HG02623 (cell line): ENCODE measurements around the gene TMEM178A.
A peak's percentile ranks its signal among the peaks of the same experiment; 100 is the strongest.

Experiments used
- ATAC-seq: cut with Tn5 transposase; IDR thresholded peaks from one replicate; pipeline ENCODE4 v1.9.1; 2021; ENCODE audit warnings: moderate library complexity; ENCODE audit not compliant: unreplicated experiment

TMEM178A gene

GRCh38 chr2:39708003-39708402 lies 42.3 kb downstream of the TMEM178A start:
- no peak for ATAC-seq

- ATAC-seq: no peak
These were observed 45.1 kb downstream of the TMEM178A start for GRCh38 chr2:39710807-39711206.

DNA sequence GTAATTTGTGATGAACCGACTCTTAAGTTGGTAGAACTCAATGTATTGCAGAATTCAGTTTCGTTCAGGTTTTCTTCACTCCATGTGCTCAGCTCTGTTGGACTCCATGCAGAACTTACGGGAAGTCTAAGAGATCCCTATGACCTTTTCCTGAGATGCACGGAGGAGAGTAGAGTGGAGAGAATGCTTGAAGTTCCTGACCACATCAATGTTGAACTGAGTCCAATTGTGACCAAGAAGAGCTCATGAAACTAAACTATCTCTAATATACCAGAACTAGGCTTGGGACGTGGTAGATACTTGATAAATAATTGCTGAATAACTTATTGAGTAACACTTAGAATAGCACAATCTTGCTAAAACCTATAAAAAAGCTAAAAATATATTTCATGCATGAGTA lies 47.2 kb downstream of the TMEM178A start:
- ATAC-seq: no peak

DNA sequence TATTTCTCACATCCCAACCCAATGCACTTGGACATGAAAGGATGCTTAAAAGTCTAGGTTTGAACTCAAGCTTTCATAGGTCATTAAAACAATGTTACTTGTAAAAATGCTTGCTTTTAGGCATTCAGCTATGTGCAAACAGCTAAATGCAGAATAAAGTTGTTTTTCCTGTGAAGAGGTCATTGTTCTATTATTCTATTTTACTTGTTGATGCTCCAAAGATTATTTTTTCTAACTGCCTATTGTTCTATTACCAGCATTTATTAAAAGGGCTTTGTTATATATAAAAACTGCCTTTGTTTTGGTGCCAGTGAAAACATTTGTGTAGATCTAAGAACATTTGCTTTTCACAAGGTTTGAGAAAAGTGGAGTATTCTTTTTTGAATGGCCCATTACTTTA lies 49.4 kb downstream of the TMEM178A start:
- ATAC-seq: no peak

- ATAC-seq: no peak
These were observed 50.1 kb downstream of the TMEM178A start for GRCh38 chr2:39715822-39716221.

DNA sequence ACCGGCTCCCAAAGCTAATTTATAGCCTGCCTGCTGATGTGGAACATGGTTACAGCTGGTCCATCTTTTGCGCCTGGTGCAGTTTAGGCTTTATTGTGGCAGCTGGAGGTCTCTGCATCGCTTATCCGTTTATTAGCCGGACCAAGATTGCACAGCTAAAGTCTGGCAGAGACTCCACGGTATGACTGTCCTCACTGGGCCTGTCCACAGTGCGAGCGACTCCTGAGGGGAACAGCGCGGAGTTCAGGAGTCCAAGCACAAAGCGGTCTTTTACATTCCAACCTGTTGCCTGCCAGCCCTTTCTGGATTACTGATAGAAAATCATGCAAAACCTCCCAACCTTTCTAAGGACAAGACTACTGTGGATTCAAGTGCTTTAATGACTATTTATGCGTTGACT lies 51.4 kb downstream of the TMEM178A start:
- no peak for ATAC-seq

GRCh38 chr2:39718483-39718882 lies 52.8 kb downstream of the TMEM178A start:
- no peak for ATAC-seq

DNA sequence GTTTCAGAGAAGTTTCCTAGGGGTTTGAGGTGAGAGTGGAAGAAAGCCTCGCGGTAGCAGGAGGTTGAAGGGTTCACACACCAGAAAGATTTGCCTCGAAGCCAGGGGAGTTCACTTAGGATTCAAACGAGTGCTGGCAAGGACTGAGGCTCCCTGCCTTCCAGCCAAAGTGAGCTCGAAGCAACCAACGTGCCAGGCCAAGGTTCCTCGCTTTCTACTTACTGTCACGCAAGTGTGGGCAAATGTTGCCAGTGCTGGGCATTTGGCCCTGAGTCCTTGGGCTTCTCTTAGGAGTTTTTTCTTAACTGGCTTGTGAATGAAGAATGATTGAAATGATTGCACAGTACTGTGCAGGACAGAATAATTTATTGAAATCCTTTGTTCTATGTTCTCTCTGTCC lies 53.6 kb downstream of the TMEM178A start:
- no peak for ATAC-seq

DNA sequence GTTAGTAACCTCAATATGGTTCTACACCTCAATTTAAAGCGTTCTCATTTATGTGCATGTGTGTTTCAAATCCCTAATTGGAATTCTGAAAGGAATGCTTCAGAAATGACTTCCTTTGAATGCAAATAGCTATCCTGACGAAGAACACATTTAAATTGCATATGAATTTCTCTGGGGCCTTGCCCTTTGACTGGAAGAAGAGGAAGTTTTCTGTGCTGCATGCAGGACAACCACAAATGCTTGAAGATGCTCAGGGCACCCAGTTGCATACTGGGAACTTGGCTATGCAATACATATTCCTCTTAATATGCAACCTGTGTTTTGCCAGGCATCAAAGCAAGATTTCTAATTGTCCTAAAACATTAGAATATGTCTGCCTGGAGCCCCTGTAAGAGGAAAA lies 55.3 kb downstream of the TMEM178A start:
- no peak for ATAC-seq

GRCh38 chr2:39723497-39723896 lies 57.8 kb downstream of the TMEM178A start:
- no peak for ATAC-seq

DNA sequence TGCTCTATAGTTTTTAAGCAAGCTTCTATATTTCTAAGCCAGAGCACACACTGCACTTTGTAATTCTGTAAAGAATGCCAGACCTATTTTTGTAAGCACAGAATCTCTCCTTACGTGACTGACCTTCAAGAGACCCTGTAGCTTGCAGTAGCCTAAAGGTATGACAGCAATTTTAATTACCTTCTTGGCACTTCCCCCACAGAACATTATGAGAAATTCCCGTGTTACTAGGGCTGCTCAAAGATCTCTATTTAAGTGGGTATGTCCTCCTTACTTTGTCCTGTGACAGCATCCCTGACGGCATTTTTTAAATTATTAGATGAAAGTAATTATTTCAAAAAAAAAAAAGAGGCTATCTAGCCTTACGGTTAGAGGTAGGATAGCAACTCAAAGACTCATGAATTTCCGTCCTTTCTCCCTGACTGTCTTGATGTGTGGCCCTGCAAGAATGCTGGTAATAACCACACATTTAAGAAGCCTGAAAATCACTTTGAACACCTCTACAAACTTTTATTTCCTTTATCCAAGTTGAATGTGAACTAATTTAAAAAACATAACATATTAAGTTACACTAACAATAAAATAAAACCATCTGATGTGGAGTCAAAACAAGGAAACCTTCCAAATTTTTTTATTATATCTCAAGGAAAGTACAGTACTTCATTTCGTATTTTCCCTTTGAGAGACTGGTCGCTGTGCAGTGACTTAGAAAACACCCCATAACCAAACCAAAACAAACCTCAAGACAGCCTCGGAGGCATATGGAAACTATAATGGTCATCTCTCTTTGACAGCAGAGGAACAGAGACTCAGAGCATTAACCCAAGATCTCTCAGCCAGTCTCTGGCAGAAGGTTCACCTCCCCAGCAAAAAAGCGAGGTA lies 58.5 kb downstream of the TMEM178A start:
- no peak for ATAC-seq

GRCh38 chr2:39724828-39725144 lies 59.1 kb downstream of the TMEM178A start:
- ATAC-seq: no peak

GRCh38 chr2:39725401-39725800 lies 59.7 kb downstream of the TMEM178A start:
- ATAC-seq: no peak

DNA sequence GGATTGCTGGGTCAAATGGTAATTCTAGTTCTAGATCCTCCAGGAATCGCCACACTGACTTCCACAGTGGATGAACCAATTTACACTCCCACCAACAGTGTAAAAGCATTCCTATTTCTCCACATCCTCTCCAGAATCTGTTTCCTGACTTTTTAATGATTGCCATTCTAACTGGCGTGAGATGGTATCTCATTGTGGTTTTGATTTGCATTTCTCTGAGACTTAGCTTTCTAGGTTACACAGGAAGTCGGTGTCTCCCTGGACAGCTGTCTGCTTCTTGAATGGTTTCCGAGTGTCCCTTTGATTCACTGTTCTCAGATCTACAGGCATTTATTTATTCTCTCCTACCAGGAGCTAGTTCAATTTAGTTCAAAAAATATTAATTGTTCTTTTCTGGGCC lies 62.4 kb downstream of the TMEM178A start:
- peak; percentile 59 for ATAC-seq

GRCh38 chr2:39728941-39729351 lies 63.2 kb downstream of the TMEM178A start:
- no peak for ATAC-seq

DNA sequence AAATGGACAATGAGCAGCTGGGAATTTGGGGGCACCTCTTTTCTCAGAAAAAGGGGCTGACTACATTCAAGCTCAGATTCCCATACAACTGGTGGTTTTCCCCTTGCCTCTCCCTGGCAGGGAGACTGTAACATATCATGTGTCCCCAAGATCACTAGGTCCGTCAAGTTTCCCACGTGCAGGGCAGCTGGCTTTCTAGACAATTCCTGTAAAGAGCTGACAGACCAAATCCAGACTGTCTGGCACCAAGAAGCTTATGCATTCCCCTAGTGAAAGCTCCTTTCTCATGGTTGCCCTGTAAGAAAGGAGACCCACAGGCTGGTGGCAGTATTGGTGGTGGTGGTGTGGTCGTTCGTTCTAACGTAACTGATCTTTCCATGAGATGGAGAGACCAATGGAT lies 64.6 kb downstream of the TMEM178A start:
- ATAC-seq: no peak

- ATAC-seq: no peak
These were observed 65.1 kb downstream of the TMEM178A start for GRCh38 chr2:39730685-39731302.

DNA sequence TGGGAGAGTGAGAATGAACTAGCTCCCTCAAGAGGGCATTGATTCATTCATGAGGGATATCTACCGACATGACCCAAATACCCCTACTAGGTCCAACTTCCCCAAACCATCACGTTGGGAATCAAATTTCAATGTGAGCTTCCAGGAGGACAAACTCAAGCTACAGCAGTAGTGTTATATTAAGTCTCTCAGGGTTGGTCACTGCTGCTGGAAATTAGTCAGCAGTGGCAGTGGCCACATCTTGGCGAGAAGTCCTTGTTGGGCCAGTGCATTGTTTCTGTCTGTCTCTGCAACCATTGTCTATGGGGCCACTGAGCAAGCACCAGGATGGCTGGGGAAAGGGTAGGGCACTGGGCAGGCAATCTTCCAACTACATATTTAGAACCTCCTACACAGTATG lies 65.8 kb downstream of the TMEM178A start:
- ATAC-seq: no peak

DNA sequence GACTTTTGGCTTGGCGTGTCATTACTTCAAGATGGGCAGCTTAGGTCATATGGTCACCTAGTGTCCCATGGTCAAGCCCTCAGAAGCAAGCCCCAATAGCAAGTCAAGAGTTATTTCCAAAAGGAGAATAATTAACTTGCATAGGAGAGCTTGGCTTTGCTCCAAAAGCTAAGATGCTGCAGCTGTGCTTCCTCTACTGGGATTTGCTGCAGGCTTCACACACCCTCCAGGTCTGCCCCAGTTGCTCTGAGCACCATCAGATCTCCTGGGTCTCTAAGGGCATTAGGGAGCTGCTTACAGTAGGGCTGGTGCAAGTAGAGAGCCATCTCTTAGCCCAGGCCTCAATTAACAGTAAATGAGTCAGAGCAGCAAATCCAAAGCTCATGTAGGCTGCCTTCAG lies 66.8 kb downstream of the TMEM178A start:
- ATAC-seq: no peak

DNA sequence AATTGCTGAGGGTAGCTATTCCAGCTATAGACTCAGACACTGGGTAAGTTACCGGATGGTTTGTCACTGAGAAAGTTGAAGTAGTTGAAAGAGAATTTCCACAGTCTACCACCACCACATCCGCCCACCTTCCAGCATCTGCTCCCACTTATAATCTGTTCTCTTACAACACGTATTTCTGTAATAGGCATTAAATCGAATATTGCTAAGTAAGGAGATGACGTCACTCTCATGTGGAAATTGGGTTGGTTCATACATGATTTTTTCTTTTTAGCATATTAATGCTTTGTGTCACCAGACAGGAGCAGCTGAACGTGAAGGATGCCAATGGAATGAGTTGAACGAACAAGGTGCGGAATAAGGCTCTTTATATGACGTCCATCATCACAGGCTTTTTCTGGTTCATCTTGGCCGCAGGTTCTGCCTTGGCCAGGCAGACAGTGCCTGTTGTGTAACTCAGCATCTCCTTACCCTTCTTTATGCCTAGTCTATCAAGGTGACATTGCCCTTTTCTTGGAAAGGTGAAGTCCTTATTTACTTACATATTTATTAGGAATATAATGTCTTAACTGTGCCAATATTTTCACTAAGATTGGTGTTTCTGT lies 67.5 kb downstream of the TMEM178A start:
- ATAC-seq: no peak

DNA sequence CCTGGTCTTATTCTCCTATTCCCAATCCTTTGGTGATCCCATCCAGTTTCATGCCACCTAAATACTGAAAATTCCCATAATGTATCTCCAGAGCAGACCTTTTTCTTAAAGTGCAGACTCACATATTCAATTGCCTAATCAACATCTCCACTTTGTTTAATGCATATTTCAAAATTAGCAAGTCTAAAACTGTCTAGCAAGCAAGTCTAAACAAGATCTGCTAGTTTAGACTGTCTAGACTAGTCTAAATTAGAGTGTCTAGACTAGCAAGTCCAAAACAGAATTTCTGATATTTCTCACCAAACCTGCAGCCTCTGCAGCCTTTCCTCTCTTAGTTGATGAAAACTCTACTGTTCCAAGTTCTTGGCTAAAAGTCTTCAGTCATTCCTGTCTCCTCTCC lies 68.7 kb downstream of the TMEM178A start:
- ATAC-seq: no peak

DNA sequence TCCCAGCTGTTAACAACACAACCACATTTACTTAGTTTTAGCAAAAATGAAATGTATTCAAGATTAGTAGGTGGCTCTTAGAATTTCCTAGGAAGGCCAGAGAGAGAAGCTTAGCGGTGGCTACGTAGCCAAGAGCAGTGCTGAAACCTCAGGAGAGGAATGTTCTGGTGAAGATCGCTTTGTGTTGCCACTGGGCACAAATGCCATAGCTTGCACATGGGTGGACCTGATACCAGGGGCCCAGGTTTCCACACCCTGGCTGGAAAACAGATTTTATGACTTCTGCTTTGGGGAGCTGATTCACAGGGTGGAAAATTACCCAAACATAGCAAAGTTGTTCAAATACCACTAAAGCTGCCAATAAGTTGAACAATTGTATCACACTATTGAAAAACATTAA lies 69.9 kb downstream of the TMEM178A start:
- ATAC-seq: no peak
